Prostate gland (tissue), 2 donors: Measurements from ENCODE around the gene CES5A. TPM values are rescaled to one million over a fixed set of nuclear protein-coding genes. Genes with fewer than 3 reads are reported as not detected.

Source experiments
- DNase-seq: peaks from one replicate; pipeline ENCODE4 v3.0.0-alpha.2; 2019; ENCODE audit warnings: low spot score
- H3K27ac ChIP-seq, 2 donors: fragments of 200-600 bp; sonication (generic); 2 replicates each; pipeline ENCODE4 v1.5.1; 2017 to 2019
- H3K27me3 ChIP-seq: fragments of 200-600 bp; sonication (generic); replicated peaks from 2 replicates; pipeline ENCODE4 v1.5.1; 2019; ENCODE audit not compliant: insufficient read depth
- H3K36me3 ChIP-seq, 2 donors: fragments of 200-600 bp; sonication (generic); 1 replicate in 1 of 2; 2 replicates in 1 of 2; pipeline versions ENCODE4 v1.5.1 to v1.8.1; 2017 to 2019
- H3K4me1 ChIP-seq: fragments of 200-600 bp; sonication (generic); replicated peaks from 2 replicates; pipeline ENCODE4 v1.5.1; 2019
- H3K4me3 ChIP-seq, 2 donors: fragments of 200-600 bp; sonication (generic); 2 replicates each; pipeline ENCODE4 v1.5.1; 2017 to 2019
- H3K9me3 ChIP-seq: fragments of 200-600 bp; sonication (generic); 2 replicates; pipeline ENCODE4 v1.5.1; 2017
- CTCF ChIP-seq, 4 experiments: fragments of 200-600 bp in 2 of 4; fragments of 450-650 bp in 2 of 4; sonication (generic) in 2 of 4; IDR thresholded peaks; 1 replicate in 3 of 4; 2 replicates in 1 of 4; pipeline ENCODE4 v1.5.1; 2016 to 2019; ENCODE audit warnings: antibody characterized with exemption in 4 of 4, mild to moderate bottlenecking in 2 of 4, moderate library complexity in 2 of 4
- POLR2A ChIP-seq: fragments of 450-650 bp; IDR thresholded peaks from one replicate; pipeline ENCODE4 v1.6.1; 2016; ENCODE audit warnings: antibody characterized with exemption, mild to moderate bottlenecking
- POLR2AphosphoS5 ChIP-seq: sonication (generic); formaldehyde crosslinking; IDR thresholded peaks from one replicate; pipeline ENCODE4 v1.6.1; 2017; ENCODE audit warnings: antibody characterized with exemption
- WGBS: methylation state at CpG from one replicate; pipeline ENCODE4 v1.1.5; 2018; 5-methylcytosine and 5-hydroxymethylcytosine counted together
- intact Hi-C: fragments of 100-400 bp; cut with DNase I; formaldehyde crosslinking; loops from one replicate; pipeline ENCODE4 v1.14.2; 2022
- total RNA-seq, 2 donors: library from RNA; depleted of rRNA; stranded (reverse); fragments of >200 nt; gene quantifications; one replicate each; pipeline ENCODE4 v1.1.0, GENCODE V29; 2016

CES5A gene
- total RNA-seq, 2 donors from 2014 or later = not detected

DNA sequence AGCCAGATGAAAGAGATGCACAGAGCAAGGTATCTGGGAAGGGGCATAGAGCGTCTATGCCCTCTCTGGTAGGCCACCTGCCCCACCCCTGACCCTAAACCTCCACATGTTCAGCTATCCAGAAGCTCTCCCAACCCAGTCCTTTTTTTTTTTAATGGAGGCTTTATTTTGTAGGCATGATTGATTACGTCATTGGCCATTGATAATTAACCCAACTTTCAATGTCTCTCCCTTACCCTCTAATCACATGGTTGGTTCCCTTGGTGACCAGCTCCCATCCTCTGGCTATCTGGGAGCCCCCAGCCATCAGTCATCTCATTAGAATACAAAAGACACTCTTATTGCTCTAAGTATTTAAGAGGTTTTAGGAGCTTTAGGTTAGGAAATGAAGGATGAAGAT, 14.3 kb upstream of the CES5A start:
- H3K4me1 ChIP-seq = no peaks in the 10 kb centered on the region
- no peaks in the 10 kb centered on the region for H3K9me3 ChIP-seq
- no peak overlapping the region for H3K4me3 ChIP-seq
- no peaks in the 10 kb centered on the region for H3K36me3 ChIP-seq
- H3K27ac ChIP-seq = no peak overlapping the region
- intact Hi-C loops = no loop called here
- TF ChIP-seq POLR2A (no peak), CTCF (IDR thresholded peaks at IDR 0.05) (no peak), POLR2AphosphoS5 (no peak)
- no peaks in the 10 kb centered on the region for H3K27me3 ChIP-seq
- 83% methylated on average over 2 of the region's 2 CpGs for WGBS
- DNase-seq = no peak

DNA sequence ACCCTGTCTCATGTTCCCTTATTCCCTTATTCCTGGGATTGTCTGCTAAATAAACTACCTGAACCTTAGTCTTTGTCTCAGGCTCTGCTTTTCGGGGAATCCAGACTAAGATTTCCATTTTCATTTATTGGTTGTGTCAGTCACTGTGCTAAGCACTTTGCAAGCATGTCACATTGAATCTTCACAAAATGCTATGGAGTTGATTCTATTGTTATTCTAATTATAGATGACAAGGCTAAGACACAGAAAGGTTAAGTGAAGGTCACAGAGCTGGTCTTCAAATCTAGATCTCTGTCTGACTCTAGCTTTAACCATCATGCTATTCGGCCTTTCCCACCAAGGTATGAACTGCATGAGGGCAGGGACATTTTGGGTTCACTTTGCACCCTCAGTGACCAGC, 13.4 kb upstream of the CES5A start:
- Histone ChIP-seq H3K4me3 (no peak overlapping the region), H3K4me1 (no peaks in the 10 kb centered on the region), H3K27me3 (no peaks in the 10 kb centered on the region), H3K36me3 (no peaks in the 10 kb centered on the region), H3K9me3 (no peaks in the 10 kb centered on the region), H3K27ac (no peak overlapping the region)
- TF ChIP-seq POLR2AphosphoS5 (no peak), POLR2A (no peak), CTCF (IDR thresholded peaks at IDR 0.05) (no peak)
- no peak for DNase-seq
- 86% methylated on average over 2 of the region's 2 CpGs for WGBS
- intact Hi-C loops = no loop called here

GRCh38 chr16:55876854-55877253, 1.7 kb upstream of the CES5A start:
- no peaks in the 10 kb centered on the region for H3K27me3 ChIP-seq
- WGBS = 59% methylated on average over 4 of the region's 4 CpGs
- no peak for TF ChIP-seq CTCF (IDR thresholded peaks at IDR 0.05)
- no peak for TF ChIP-seq POLR2A
- TF ChIP-seq POLR2AphosphoS5 = no peak
- no peaks in the 10 kb centered on the region for H3K4me1 ChIP-seq
- no peak overlapping the region for H3K4me3 ChIP-seq
- no peak overlapping the region for H3K27ac ChIP-seq
- DNase-seq = no peak
- H3K9me3 ChIP-seq = no peaks in the 10 kb centered on the region
- intact Hi-C loops = no loop called here
- no peaks in the 10 kb centered on the region for H3K36me3 ChIP-seq

DNA sequence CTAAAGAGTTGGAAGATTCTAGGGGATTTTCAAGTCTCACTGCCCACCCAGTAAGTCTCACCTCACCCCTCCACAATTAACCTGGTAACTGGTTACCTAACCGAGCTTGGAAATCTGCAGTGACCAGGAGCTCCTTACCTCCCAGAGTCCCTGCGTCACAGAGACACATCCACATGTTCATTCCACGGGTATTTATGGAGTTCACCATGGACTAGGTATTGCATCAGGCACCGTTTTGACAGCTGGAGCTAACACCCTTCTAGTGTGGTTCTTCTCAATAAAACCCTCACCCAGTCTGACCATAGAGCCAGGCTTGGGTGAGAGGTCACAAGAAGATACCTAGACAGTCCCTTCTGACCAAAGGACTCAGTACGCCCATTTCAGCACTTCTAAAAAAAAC, 2.1 kb downstream of the CES5A start:
- H3K4me1 ChIP-seq = no peaks in the 10 kb centered on the region
- no peak overlapping the region for H3K4me3 ChIP-seq
- no peaks in the 10 kb centered on the region for H3K36me3 ChIP-seq
- DNase-seq = no peak
- WGBS = 85% methylated on average over 5 of the region's 5 CpGs
- no peaks in the 10 kb centered on the region for H3K27me3 ChIP-seq
- no peak for TF ChIP-seq POLR2A
- TF ChIP-seq POLR2AphosphoS5 = no peak
- no peak for TF ChIP-seq CTCF (IDR thresholded peaks at IDR 0.05)
- H3K27ac ChIP-seq = no peak overlapping the region
- intact Hi-C loops = no loop called here
- H3K9me3 ChIP-seq = no peaks in the 10 kb centered on the region

- Histone ChIP-seq H3K4me1 (no peaks in the 10 kb centered on the region), H3K9me3 (no peaks in the 10 kb centered on the region), H3K36me3 (no peaks in the 10 kb centered on the region), H3K4me3 (no peak overlapping the region), H3K27me3 (no peaks in the 10 kb centered on the region), H3K27ac (no peak overlapping the region)
- intact Hi-C loops = no loop called here
- DNase-seq = no peak
- TF ChIP-seq CTCF (IDR thresholded peaks at IDR 0.05) = no peak
- TF ChIP-seq POLR2AphosphoS5 = no peak
- TF ChIP-seq POLR2A = no peak
- 92% methylated on average over 7 of the region's 7 CpGs for WGBS
Measured at GRCh38 chr16:55872130-55872529, 3.0 kb downstream of the CES5A start.
